Right cardiac atrium (tissue), 5 donors: ENCODE results near the gene VSTM4. TPM values are rescaled to one million over a fixed set of nuclear protein-coding genes. Genes with fewer than 3 reads are reported as not detected.

Experiments
- ATAC-seq, 2 donors: fragments of 200-7000 bp; cut with Tn5 transposase; one replicate each; pipeline versions ENCODE4 v1.8.0 to v1.9.1; 2020; ENCODE audit warnings: moderate library complexity in 2 of 2, mild to moderate bottlenecking in 1 of 2
- DNase-seq, 3 donors: peaks; one replicate each; pipeline ENCODE4 v3.0.0-alpha.2; 2020
- H3K27ac ChIP-seq: one replicate; pipeline ENCODE4 v1.5.1; 2013; ENCODE audit warnings: mild to moderate bottlenecking, low read length, control low read depth, moderate library complexity
- H3K27me3 ChIP-seq: one replicate; pipeline ENCODE4 v1.6.1; 2013; ENCODE audit not compliant: control insufficient read depth, insufficient read depth
- H3K4me1 ChIP-seq: one replicate; pipeline ENCODE4 v1.6.1; 2013; ENCODE audit warnings: low read length; ENCODE audit not compliant: control insufficient read depth, insufficient read depth
- H3K4me3 ChIP-seq: one replicate; pipeline ENCODE4 v1.5.1; 2013; ENCODE audit warnings: low read length, control low read depth
- H3K9me3 ChIP-seq: one replicate; pipeline ENCODE4 v1.6.1; 2013; ENCODE audit warnings: low read length; ENCODE audit not compliant: control insufficient read depth
- WGBS: extraction: QIAGEN DNeasy Blood & Tissue Kit; methylation state at CpG from one replicate; pipeline ENCODE4 v1.1.7; 2013; 5-methylcytosine and 5-hydroxymethylcytosine counted together
- intact Hi-C, 4 donors: fragments of 100-400 bp; cut with DNase I; formaldehyde crosslinking; loops; one replicate each; pipeline versions ENCODE4 v1.11.0 to v1.14.0; 2022 to 2023
- polyA plus RNA-seq: library from polyadenylated mRNA; stranded (reverse); fragments of 200-250 nt; gene quantifications from one replicate; pipeline ENCODE4 v1.2.3, GENCODE V29; 2013
- total RNA-seq, 4 donors: library from RNA; stranded (reverse); fragmentation: NEBNext Ultra II Directional; extraction: Animal tissue kit (Norgen Biotek cat#: 25700); gene quantifications; one replicate each; pipeline ENCODE4 v1.2.1, GENCODE V29; 2021
- donor health status: healthy with polysubstance abuse.
- donor health status: DM: no; HTN: yes; CAD: no.
- donor health status: DM: no; HTN: no; CAD: no.
- donor health status: DM: no; HTN: yes; CAD: no; lungs with severe emphysema.
- donor health status: DM: yes; HTN: yes; CAD: no.

VSTM4 gene
- total and polyA plus RNA-seq, 5 donors: 9.9 to 23.8 (median 21.4) TPM

DNA sequence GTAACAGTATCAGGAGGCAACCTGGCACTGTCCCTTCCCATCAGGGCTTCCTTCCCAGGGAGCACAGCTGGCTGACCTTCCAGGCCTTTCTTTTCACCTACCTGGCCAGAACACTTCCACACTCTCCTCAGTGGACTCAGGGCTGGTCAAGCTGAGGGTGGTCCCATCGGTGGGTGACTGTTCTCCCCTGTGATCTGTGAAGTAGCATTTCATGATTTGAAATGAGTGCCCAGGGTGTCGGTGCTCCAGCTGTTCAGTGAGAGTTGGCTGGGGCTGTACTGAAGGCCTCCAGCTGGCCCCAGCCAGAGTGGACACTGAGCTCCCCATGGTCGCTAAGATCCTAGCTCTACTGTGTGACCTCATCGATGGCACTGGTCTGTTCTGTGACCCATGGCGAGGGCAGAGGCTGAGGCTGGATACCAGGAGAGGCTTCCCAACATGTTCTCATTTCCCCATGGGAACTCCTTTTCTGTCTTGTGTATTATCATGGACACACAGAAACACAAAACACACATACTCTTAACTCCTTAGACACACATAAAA lies 18.5 kb upstream of the VSTM4 start, which contains the start of gene FAM170B:
FAM170B (minus strand) TSS at position 316 of the 543 bp plus-strand sequence; CDS start at position 213, 103 bp downstream.
- DNase-seq (peak in 1 of 3 donors; percentile 63), ATAC-seq (peak; percentile 53 to 63)
- peaks cover under 1% of the 10 kb centered on the region for H3K4me1 ChIP-seq
- intact Hi-C loops: no loop called here
- no peaks in the 10 kb centered on the region for H3K27me3 ChIP-seq
- no peak within 1 kb of the TSS for H3K4me3 ChIP-seq
- no peak within 1 kb of the TSS for H3K27ac ChIP-seq
- H3K9me3 ChIP-seq: no peaks in the 10 kb centered on the region
- 62% methylated on average over 5 of the region's 5 CpGs for WGBS

DNA sequence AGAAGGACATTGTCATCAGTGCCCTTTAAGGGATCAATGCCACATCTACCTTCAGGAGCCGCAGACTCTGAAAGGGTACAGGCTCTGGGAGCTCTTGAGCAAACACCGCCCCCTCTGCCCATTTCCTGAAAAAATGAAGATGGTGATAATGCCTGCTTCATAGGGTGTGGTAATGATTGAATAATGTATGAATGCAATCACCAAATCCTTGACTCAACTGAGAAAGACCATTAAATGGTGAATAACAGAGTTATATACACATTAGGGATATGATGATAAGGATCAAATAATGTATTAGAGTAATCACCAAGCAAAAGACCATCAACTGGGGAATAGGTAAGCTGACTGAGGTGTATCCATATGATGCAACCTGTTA lies 17.0 kb upstream of the VSTM4 start:
- Histone ChIP-seq H3K27ac (no peak overlapping the region), H3K27me3 (no peaks in the 10 kb centered on the region), H3K9me3 (no peaks in the 10 kb centered on the region), H3K4me3 (no peak overlapping the region), H3K4me1 (no peaks in the 10 kb centered on the region)
- intact Hi-C loops: no loop called here
- 96% methylated on average over 2 of the region's 2 CpGs for WGBS
- DNase-seq: no peak
- no peak for ATAC-seq

DNA sequence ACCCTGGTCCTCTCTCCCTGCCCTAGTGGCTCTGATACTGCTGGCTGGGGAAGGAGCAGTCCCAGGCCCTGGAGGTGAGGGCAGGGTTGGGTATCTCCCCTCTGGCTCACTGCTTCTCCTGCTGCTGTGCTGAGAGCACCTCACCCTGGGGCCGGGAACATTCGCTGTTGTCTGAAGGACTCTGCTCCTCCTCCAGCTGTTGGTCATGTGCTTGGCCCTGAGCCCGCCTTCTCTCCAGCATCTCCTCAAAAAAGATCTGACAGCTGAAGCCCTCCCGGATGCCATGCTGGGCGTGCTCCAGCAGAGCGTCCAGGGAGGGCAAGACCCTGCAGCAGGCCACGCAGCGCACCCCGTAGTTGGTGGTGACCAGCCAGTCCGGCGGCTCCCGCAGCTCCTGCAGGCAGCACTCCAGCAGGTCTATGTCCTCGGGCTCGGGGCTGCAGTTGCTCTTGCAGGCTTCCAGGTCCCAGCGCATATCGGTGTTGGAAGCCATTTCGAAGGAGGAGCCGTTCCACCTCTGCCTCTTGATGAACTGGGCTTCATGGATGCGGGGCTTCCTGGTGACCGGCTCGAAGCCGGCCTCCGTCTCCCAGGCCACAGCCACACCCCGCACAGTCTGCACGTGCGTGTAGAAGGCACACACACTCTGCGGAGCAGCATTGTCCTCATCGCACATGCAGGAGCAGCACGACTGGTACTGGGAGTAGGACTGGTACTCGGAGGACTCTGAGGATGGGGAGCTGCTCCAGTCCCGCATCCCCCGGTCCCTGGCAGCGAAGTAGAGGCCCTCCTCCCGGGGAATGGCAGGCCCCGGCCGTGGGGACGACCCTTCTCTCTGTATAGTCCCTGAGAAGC lies 16.4 kb upstream of the VSTM4 start:
- 78% methylated on average over 37 of the region's 37 CpGs for WGBS
- Histone ChIP-seq H3K27me3 (no peaks in the 10 kb centered on the region), H3K9me3 (no peaks in the 10 kb centered on the region), H3K4me3 (no peak overlapping the region), H3K27ac (no peak overlapping the region), H3K4me1 (no peaks in the 10 kb centered on the region)
- ATAC-seq (peak; percentile 54 to 56), DNase-seq (peak in 2 of 3 donors; percentile 77 to 79)
- intact Hi-C loops: no loop called here

DNA sequence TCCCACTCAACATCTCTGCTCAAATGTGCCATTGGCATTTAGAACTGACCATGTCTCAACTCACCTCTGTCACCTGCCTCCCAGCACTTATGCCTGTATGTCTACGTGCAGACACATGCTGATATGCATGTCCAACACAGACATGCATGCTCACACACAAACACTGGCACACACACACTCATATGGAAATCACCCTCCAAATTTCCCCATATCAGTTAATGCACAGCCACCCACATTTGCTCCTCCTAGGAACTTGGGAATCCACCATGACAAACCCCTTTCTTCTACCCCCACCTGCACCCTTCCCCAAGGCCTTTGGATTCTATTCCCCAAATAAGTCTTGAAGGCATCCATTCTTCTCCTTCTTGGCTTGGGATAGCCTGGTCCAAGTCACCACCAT lies 14.1 kb upstream of the VSTM4 start:
- no peak overlapping the region for H3K27ac ChIP-seq
- intact Hi-C loops: no loop called here
- H3K27me3 ChIP-seq: no peaks in the 10 kb centered on the region
- H3K4me3 ChIP-seq: no peak overlapping the region
- H3K9me3 ChIP-seq: no peaks in the 10 kb centered on the region
- 94% methylated on average over 1 of the region's 1 CpG for WGBS
- no peak for DNase-seq
- ATAC-seq: no peak
- no peaks in the 10 kb centered on the region for H3K4me1 ChIP-seq

DNA sequence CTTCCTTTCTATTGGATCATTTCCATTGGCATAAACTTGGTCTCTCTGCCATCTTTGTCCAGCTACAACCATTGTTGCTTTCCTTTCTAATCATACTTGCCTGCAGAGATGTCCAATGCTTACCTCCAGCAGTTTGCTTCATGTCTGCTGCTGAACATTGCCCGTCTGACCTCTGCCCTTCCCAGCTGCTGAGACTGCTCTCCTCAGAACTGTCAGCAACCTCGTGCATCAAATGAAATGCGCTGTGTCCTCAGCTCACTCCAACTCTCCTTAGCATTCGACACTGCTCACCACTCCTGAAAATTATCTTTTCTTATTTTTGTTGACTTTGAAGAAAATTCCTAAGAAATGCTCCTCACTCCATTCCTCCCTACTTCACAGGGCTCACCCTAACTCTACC lies 13.5 kb upstream of the VSTM4 start:
- H3K27ac ChIP-seq: no peak overlapping the region
- ATAC-seq (peak in 1 of 2 donors; percentile 58), DNase-seq (peak in 1 of 3 donors; percentile 40)
- no peak overlapping the region for H3K4me3 ChIP-seq
- no peaks in the 10 kb centered on the region for H3K27me3 ChIP-seq
- WGBS: 68% methylated on average over 4 of the region's 4 CpGs
- no peaks in the 10 kb centered on the region for H3K9me3 ChIP-seq
- no peaks in the 10 kb centered on the region for H3K4me1 ChIP-seq
- intact Hi-C loops: no loop called here

DNA sequence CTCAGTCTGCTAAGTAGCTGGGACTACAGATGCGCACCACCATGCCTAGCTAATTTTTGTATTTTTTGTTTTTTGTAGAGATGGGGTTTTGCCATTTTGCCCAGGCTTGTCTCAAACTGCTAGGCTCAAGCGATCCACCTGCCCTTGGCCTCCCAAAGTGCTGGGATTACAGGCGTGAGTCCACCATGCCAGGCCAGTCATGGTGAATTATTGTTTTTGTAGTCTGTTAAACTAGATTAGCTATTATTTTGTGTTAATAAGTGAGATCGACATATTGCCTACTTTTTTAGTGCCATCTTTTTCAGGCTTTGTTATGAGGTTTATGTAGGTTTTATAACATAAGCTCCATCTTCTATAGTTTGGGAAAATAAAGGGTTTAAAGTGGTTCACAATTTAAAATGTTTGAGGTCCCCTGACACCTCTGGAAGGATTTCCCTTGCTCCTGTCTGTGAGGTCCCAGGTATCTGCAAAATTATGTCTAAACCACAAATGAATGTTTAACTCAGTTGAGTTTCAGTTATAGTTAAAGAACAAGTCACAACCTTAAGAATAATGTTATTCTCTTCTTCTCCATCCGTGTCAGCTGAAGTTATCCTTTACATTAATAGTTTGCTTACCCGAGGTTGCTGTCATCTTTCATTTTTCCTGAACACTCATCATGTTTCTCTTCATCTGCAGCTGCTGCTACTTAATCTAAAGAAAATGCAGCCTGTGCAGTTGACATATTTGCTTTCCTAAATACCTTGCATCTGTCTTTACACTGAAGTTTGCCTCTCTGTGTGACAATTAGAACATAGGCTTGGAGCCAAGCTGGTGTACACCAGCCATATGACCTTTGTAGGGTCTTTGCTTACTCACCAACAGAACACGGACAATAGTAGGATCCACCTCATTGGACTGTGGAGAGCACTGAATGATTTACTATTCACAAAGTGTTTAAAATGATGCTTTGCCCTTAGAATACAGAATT lies 8.9 kb upstream of the VSTM4 start:
- intact Hi-C loops: no loop called here
- Histone ChIP-seq H3K4me3 (no peak overlapping the region), H3K27me3 (no peaks in the 10 kb centered on the region), H3K9me3 (no peaks in the 10 kb centered on the region), H3K4me1 (no peaks in the 10 kb centered on the region), H3K27ac (no peak overlapping the region)
- WGBS: 87% methylated on average over 7 of the region's 7 CpGs
- no peak for DNase-seq
- ATAC-seq: no peak

DNA sequence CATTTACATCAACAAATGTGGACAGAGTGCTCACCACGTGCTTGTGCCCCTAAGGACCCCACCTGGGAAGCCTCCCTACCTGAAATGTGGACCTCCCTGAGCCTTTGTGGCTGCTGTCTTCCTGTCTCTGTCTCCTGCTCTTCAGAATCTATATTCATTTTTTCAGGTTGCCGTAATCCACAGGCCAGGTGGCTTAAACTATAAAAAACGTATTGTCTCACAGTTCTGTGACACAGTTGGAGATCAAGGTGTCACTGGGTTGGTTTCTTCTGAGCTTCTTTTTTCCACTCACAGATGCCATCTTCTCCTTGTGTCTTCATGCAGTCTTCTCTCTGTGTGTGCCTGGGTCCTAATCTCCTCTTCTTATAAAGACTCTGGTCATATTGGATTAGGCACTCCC lies 5.6 kb upstream of the VSTM4 start:
- WGBS: 87% methylated on average over 3 of the region's 3 CpGs
- Histone ChIP-seq H3K4me1 (no peaks in the 10 kb centered on the region), H3K4me3 (no peak overlapping the region), H3K27ac (no peak overlapping the region), H3K9me3 (no peaks in the 10 kb centered on the region), H3K27me3 (no peaks in the 10 kb centered on the region)
- DNase-seq (no peak), ATAC-seq (no peak)
- intact Hi-C loops: no loop called here

DNA sequence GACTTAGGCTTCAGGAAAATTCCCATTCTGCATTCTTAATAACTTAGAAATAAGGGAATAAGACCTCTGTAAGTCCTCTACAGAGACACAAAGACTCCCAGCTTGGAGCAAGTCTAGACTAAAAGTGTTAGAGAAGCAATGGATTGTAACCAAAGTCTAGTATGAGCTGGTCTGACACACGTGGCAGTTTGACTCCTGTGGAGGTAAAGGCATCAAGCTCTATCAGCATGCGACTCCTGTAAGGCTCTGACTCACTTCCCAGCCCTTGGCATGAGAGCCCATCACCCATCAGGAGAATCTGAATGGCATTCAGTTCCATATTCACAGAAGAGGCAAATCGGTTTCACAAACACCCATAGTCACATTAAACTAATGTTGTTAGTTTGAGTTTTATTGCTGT lies 4.4 kb upstream of the VSTM4 start:
- H3K27me3 ChIP-seq: no peaks in the 10 kb centered on the region
- DNase-seq (no peak), ATAC-seq (no peak)
- WGBS: 70% methylated on average over 3 of the region's 3 CpGs
- intact Hi-C loops: loop anchor here in 2 of 4 donors (10.0 kb wide), 1 partner anchor 115 kb away; no protein-coding TSS in a partner anchor
- H3K4me3 ChIP-seq: no peak overlapping the region
- no peaks in the 10 kb centered on the region for H3K9me3 ChIP-seq
- H3K27ac ChIP-seq: no peak overlapping the region
- H3K4me1 ChIP-seq: no peaks in the 10 kb centered on the region

DNA sequence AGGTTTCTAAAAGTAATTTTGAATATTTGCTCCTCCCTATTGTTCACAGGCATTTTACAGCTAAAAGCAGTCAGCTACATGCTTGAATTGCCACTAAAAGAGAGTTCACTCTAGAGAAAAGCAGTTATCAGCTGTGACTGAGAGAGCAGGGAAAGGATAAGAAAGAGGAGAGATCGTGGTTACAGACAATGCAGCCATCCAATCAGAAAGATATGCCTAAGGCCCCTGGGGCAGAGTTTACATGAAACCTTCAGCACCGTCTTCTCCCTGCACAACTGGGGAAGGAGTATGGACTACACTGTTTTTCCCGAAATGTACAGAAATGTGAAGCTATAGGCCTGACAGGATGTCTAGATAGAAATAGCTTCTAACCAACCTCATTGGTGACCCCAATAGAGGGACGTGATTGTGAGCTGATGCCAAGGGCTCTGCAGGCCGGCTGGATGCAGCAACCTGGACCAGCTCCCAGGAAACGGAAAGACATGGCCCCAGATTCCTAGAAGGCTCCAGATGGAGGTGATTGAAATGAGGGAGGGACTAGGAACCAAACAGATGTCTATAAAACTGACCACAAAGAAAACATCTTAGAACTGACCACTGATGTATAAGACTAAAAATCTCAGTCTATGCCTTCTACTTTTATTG lies 3.2 kb upstream of the VSTM4 start:
- intact Hi-C loops: loop anchor here in 2 of 4 donors (10.0 kb wide), 1 partner anchor 114 kb away; no protein-coding TSS in a partner anchor
- ATAC-seq: no peak
- no peak overlapping the region for H3K4me3 ChIP-seq

DNA sequence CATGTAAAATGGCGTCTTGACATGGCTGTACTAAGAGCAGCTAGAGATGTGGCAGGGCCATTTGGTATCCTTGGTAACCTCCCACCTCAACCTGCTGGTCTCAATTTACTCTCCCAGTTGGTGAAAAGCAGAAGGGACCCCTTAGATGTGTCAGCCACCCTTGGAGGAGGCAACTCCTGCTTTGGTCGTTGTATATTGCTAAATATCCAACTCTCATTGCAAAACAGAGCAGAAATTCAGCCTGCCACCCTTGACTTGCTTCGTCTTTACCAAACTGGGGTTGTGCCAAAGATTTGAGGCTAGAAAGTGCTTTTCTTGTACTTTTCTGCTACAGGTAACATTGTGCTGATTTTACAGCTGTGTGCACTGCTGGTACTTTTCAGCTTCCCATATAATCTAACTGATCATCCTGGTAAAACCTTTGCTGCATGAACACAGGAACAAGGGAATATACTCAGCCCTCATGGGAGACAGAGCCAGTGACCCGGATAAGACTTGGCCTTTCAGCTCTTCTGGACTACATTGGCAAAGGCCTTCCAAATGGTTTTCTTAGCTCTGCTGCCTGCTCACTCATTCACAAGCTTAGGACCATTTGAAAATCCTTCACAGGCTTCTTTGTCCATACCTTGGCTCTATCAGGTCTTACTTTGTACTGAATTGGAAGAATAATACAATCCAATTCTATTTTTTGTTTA lies 2.2 kb upstream of the VSTM4 start:
- DNase-seq: no peak
- no peaks in the 10 kb centered on the region for H3K9me3 ChIP-seq
- no peak overlapping the region for H3K4me3 ChIP-seq
- 67% methylated on average over 4 of the region's 4 CpGs for WGBS
- no peaks in the 10 kb centered on the region for H3K27me3 ChIP-seq
- no peak for ATAC-seq
- no peak overlapping the region for H3K27ac ChIP-seq
- intact Hi-C loops: loop anchor here in 2 of 4 donors (10.0 kb wide), 1 partner anchor 113 kb away; no protein-coding TSS in a partner anchor
- peaks cover 6% of the 10 kb centered on the region for H3K4me1 ChIP-seq

More for the DNA sequence above, 3.2 kb upstream of the VSTM4 start:
- H3K27me3 ChIP-seq: no peaks in the 10 kb centered on the region
- H3K27ac ChIP-seq: no peak overlapping the region
- no peak for DNase-seq
- 43% methylated on average over 6 of the region's 6 CpGs for WGBS
- peaks cover 4% of the 10 kb centered on the region for H3K4me1 ChIP-seq
- H3K9me3 ChIP-seq: no peaks in the 10 kb centered on the region
